ENCODE results near the gene SWI5.
"Not testable (repeated sequence)": the region's sequence is repeated elsewhere in the genome, so short reads cannot be mapped to it uniquely, and the experiment has no call there.

Gene SWI5

GRCh38 chr9:128271512-128271911 lies 4.6 kb upstream of the SWI5 start:
- TF ChIP-seq CTCF (IDR thresholded peaks at IDR 0.05; ENCODE audit: low read depth, low read length) = no peak
- H3K4me3 ChIP-seq (ENCODE audit: low read depth, low read length) = no peak overlapping the region
- DNase-seq = no peak
- no peaks in the 10 kb centered on the region for H3K27me3 ChIP-seq
- H3K9me3 ChIP-seq = no peaks in the 10 kb centered on the region
- no peaks in the 10 kb centered on the region for H3K36me3 ChIP-seq
- no peaks in the 10 kb centered on the region for H3K4me1 ChIP-seq

GRCh38 chr9:128274245-128274644 lies 1.8 kb upstream of the SWI5 start:
- no peak for DNase-seq
- Histone ChIP-seq H3K4me1 (no peaks in the 10 kb centered on the region), H3K9me3 (no peaks in the 10 kb centered on the region), H3K4me3 (ENCODE audit: low read depth, low read length) (no peak overlapping the region), H3K27me3 (no peaks in the 10 kb centered on the region), H3K36me3 (no peaks in the 10 kb centered on the region)
- no peak for TF ChIP-seq CTCF (IDR thresholded peaks at IDR 0.05; ENCODE audit: low read depth, low read length)

- no peaks in the 10 kb centered on the region for H3K27me3 ChIP-seq
- no peaks in the 10 kb centered on the region for H3K9me3 ChIP-seq
- DNase-seq = peak; percentile 34
- H3K36me3 ChIP-seq = no peaks in the 10 kb centered on the region
- no peaks in the 10 kb centered on the region for H3K4me1 ChIP-seq
- no peak for TF ChIP-seq CTCF (IDR thresholded peaks at IDR 0.05; ENCODE audit: low read depth, low read length)
- H3K4me3 ChIP-seq (ENCODE audit: low read depth, low read length) = peak within 1 kb of the TSS; percentile 90
These were observed 673 bp upstream of the SWI5 start, which contains the start of gene GOLGA2 for GRCh38 chr9:128275198-128276007. GOLGA2 (minus strand) TSS chr9:128276007; CDS start chr9:128275976, 31 bp downstream.

GRCh38 chr9:128276574-128277270 lies 646 bp downstream of the SWI5 start:
- DNase-seq = peak; percentile 39
- no peaks in the 10 kb centered on the region for H3K4me1 ChIP-seq

GRCh38 chr9:128279088-128280073 lies 3.3 kb downstream of the SWI5 start:
- not testable (repeated sequence) for DNase-seq; H3K4me1 ChIP-seq; H3K9me3 ChIP-seq; H3K4me3 ChIP-seq (ENCODE audit: low read depth, low read length); H3K27me3 ChIP-seq; H3K36me3 ChIP-seq

More at GRCh38 chr9:128276574-128277270, 646 bp downstream of the SWI5 start:
- no peaks in the 10 kb centered on the region for H3K27me3 ChIP-seq
- H3K4me3 ChIP-seq (ENCODE audit: low read depth, low read length) = peak overlapping the region; percentile 90
- no peaks in the 10 kb centered on the region for H3K9me3 ChIP-seq
- H3K36me3 ChIP-seq = no peaks in the 10 kb centered on the region
- no peak for TF ChIP-seq CTCF (IDR thresholded peaks at IDR 0.05; ENCODE audit: low read depth, low read length)

- no peaks in the 10 kb centered on the region for H3K4me1 ChIP-seq
- DNase-seq = no peak
These were observed 4.1 kb downstream of the SWI5 start for GRCh38 chr9:128280084-128280622.

More at GRCh38 chr9:128280084-128280622, 4.1 kb downstream of the SWI5 start:
- H3K27me3 ChIP-seq = no peaks in the 10 kb centered on the region
- no peak for TF ChIP-seq CTCF (IDR thresholded peaks at IDR 0.05; ENCODE audit: low read depth, low read length)
- no peaks in the 10 kb centered on the region for H3K9me3 ChIP-seq
- H3K36me3 ChIP-seq = no peaks in the 10 kb centered on the region
- H3K4me3 ChIP-seq (ENCODE audit: low read depth, low read length) = no peak overlapping the region
